Measurements from ENCODE around the gene ATP6V0C.

DNA sequence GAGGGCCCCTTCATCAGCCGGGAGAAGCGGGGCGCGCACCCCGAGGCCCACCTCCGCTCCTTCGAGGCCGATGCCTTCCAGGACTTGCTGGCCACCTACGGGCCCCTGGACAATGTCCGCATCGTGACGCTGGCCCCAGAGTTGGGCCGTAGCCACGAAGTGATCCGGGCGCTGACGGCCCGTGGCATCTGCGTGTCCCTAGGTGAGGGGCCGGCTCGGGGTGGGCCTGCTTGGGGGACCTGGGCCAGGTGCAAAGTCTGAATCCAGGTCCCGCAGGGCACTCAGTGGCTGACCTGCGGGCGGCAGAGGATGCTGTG, 14.0 kb downstream of the ATP6V0C start:
- TF ChIP-seq, protein P1, sequence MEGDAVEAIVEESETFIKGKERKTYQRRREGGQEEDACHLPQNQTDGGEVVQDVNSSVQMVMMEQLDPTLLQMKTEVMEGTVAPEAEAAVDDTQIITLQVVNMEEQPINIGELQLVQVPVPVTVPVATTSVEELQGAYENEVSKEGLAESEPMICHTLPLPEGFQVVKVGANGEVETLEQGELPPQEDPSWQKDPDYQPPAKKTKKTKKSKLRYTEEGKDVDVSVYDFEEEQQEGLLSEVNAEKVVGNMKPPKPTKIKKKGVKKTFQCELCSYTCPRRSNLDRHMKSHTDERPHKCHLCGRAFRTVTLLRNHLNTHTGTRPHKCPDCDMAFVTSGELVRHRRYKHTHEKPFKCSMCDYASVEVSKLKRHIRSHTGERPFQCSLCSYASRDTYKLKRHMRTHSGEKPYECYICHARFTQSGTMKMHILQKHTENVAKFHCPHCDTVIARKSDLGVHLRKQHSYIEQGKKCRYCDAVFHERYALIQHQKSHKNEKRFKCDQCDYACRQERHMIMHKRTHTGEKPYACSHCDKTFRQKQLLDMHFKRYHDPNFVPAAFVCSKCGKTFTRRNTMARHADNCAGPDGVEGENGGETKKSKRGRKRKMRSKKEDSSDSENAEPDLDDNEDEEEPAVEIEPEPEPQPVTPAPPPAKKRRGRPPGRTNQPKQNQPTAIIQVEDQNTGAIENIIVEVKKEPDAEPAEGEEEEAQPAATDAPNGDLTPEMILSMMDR (IDR thresholded peaks at IDR 0.05; ENCODE audit: low read length), result no peak
- no peak for TF ChIP-seq EZH2 (IDR thresholded peaks at IDR 0.05; ENCODE audit: borderline replicate concordance, low read length)

All from OCI-LY1 (cell line).